H1 (cell line): ENCODE measurements around the gene RTN4IP1. TPM values are rescaled to one million over a fixed set of nuclear protein-coding genes. Genes with fewer than 3 reads are reported as not detected.

Experiments
- CTCF ChIA-PET: fragments of 300-600 bp; sonication (Branson Sonifier 250); formaldehyde crosslinking; loops from one replicate; lab custom pipeline; 2021; ENCODE audit not compliant: partially characterized antibody; lab: Charles Lee
- POLR2A ChIA-PET: fragments of 300-600 bp; sonication (Branson Sonifier 250); formaldehyde crosslinking; loops from one replicate; lab custom pipeline; 2021; ENCODE audit warnings: inconsistent platforms; ENCODE audit not compliant: partially characterized antibody; lab: Charles Lee
- DNase-seq, 2 experiments: peaks; one replicate each; pipeline versions ENCODE4 v3.0.0 to v3.0.0-alpha.2; 2010 to 2022; ENCODE audit warnings: low spot score in 2 of 2, low read depth in 1 of 2, mixed read lengths in 1 of 2
- FAIRE-seq: peaks from 2 replicates; lab custom pipeline; 2011; peaks lifted over from hg19 to GRCh38; lab: Jason Lieb, UNC
- H2AFZ ChIP-seq: 2 replicates; pipeline ENCODE4 v1.8.1; 2012; ENCODE audit warnings: low read length, inconsistent platforms
- H2AK5ac ChIP-seq: 2 replicates; pipeline ENCODE4 v1.6.1; 2013; ENCODE audit warnings: low read depth, low read length
- H2BK120ac ChIP-seq: replicated peaks from 2 replicates; pipeline ENCODE3; 2013; ENCODE audit warnings: low read depth, low read length, inconsistent platforms
- H2BK12ac ChIP-seq: 2 replicates; pipeline ENCODE4 v1.6.1; 2013; ENCODE audit warnings: low read depth, low read length
- H2BK15ac ChIP-seq: 2 replicates; pipeline ENCODE4 v1.6.1; 2013; ENCODE audit warnings: low read length
- H2BK20ac ChIP-seq: 2 replicates; pipeline ENCODE4 v1.6.1; 2013; ENCODE audit warnings: low read length
- H2BK5ac ChIP-seq: 2 replicates; pipeline ENCODE4 v1.6.1; 2013; ENCODE audit warnings: low read depth, low read length
- H3K14ac ChIP-seq: 2 replicates; pipeline ENCODE4 v1.6.1; 2013; ENCODE audit warnings: inconsistent platforms; ENCODE audit not compliant: insufficient read length
- H3K18ac ChIP-seq: 2 replicates; pipeline ENCODE4 v1.6.1; 2013; ENCODE audit warnings: low read length; ENCODE audit errors: extremely low read depth
- H3K23ac ChIP-seq: 2 replicates; pipeline ENCODE4 v1.6.1; 2013; ENCODE audit warnings: inconsistent platforms; ENCODE audit not compliant: insufficient read length
- H3K23me2 ChIP-seq: 2 replicates; pipeline ENCODE4 v1.6.1; 2013; ENCODE audit warnings: low read depth, low read length
- H3K27ac ChIP-seq: 2 replicates; pipeline ENCODE4 v1.6.1; 2011; ENCODE audit warnings: low read depth, low read length, inconsistent platforms
- H3K27me3 ChIP-seq, 4 experiments: replicated peaks in 1 of 4; 1 replicate in 1 of 4; 2 replicates in 3 of 4; pipeline versions ENCODE4 v1.6.1 to v1.8.1; 2011 to 2013; ENCODE audit warnings: low read length in 3 of 4, mild to moderate bottlenecking in 3 of 4, inconsistent platforms in 2 of 4, mixed read lengths in 2 of 4, moderate library complexity in 1 of 4; ENCODE audit not compliant: control insufficient read depth in 3 of 4, insufficient read depth in 3 of 4; ENCODE audit errors: extremely low read depth in 1 of 4
- H3K36me3 ChIP-seq, 4 experiments: 2 replicates each; pipeline versions ENCODE4 v1.6.1 to v1.8.1; 2011 to 2013; ENCODE audit warnings: mild to moderate bottlenecking in 4 of 4, low read length in 3 of 4, moderate library complexity in 2 of 4, control low read depth in 1 of 4, inconsistent platforms in 1 of 4; ENCODE audit not compliant: insufficient read depth in 4 of 4, control insufficient read depth in 2 of 4
- H3K4ac ChIP-seq: replicated peaks from 2 replicates; pipeline ENCODE3; 2013; ENCODE audit warnings: low read length, low read depth, mixed read lengths, inconsistent platforms; ENCODE audit not compliant: insufficient read length
- H3K4me1 ChIP-seq, 4 experiments: replicated peaks in 1 of 4; 1 replicate in 1 of 4; 2 replicates in 3 of 4; pipeline versions ENCODE4 v1.6.1 to v1.8.1; 2011 to 2013; ENCODE audit warnings: low read length in 3 of 4, inconsistent platforms in 2 of 4, mixed read lengths in 1 of 4; ENCODE audit not compliant: insufficient read depth in 4 of 4, control insufficient read depth in 3 of 4
- H3K4me2 ChIP-seq, 2 experiments: 2 replicates each; pipeline versions ENCODE4 v1.6.1 to v1.8.1; 2011 to 2013; ENCODE audit warnings: low read depth in 2 of 2, low read length in 2 of 2, control low read depth in 1 of 2, inconsistent platforms in 1 of 2, mild to moderate bottlenecking in 1 of 2; ENCODE audit not compliant: insufficient read depth in 1 of 2
- H3K4me3 ChIP-seq, 4 experiments: fragments of 200-600, 300-600 bp in 1 of 4; sonication (generic), shearing (Covaris generic), sonication (Bioruptor Twin) in 1 of 4; 2 replicates each; pipeline versions ENCODE4 v1.5.1 to v1.8.1; 2011 to 2016; ENCODE audit warnings: low read length in 4 of 4, low read depth in 3 of 4, control low read depth in 2 of 4, inconsistent platforms in 2 of 4, mild to moderate bottlenecking in 2 of 4, mixed read lengths in 1 of 4, moderate library complexity in 1 of 4; ENCODE audit not compliant: insufficient read depth in 2 of 4; ENCODE audit errors: extremely low read depth in 1 of 4
- H3K56ac ChIP-seq: replicated peaks from 2 replicates; pipeline ENCODE3; 2013; ENCODE audit warnings: low read depth, mild to moderate bottlenecking, mixed read lengths, low read length, inconsistent platforms; ENCODE audit not compliant: insufficient read length
- H3K79me1 ChIP-seq: 2 replicates; pipeline ENCODE4 v1.6.1; 2013; ENCODE audit warnings: low read depth, low read length, control low read depth
- H3K79me2 ChIP-seq, 2 experiments: 2 replicates each; pipeline versions ENCODE4 v1.6.1 to v1.8.1; 2012 to 2013; ENCODE audit warnings: low read length in 2 of 2, mild to moderate bottlenecking in 2 of 2, inconsistent platforms in 1 of 2; ENCODE audit not compliant: insufficient read depth in 2 of 2, control insufficient read depth in 1 of 2
- H3K9ac ChIP-seq, 4 experiments: replicated peaks in 1 of 4; 1 replicate in 1 of 4; 2 replicates in 3 of 4; pipeline versions ENCODE4 v1.6.1 to v1.8.1; 2011 to 2013; ENCODE audit warnings: low read depth in 3 of 4, low read length in 3 of 4, control low read depth in 2 of 4, mild to moderate bottlenecking in 2 of 4, moderate library complexity in 2 of 4, inconsistent platforms in 1 of 4; ENCODE audit errors: extremely low read depth in 1 of 4
- H3K9me3 ChIP-seq, 2 experiments: 2 replicates each; pipeline versions ENCODE4 v1.6.1 to v1.8.1; 2012 to 2013; ENCODE audit warnings: mild to moderate bottlenecking in 2 of 2, moderate library complexity in 2 of 2, control low read depth in 1 of 2, inconsistent platforms in 1 of 2, low read depth in 1 of 2, low read length in 1 of 2, mixed read lengths in 1 of 2; ENCODE audit not compliant: insufficient read depth in 2 of 2
- H4K20me1 ChIP-seq, 2 experiments: replicated peaks in 1 of 2; 2 replicates each; pipeline versions ENCODE3 to v1.8.1; 2011 to 2013; ENCODE audit warnings: inconsistent platforms in 2 of 2, low read length in 2 of 2, mild to moderate bottlenecking in 1 of 2; ENCODE audit not compliant: insufficient read depth in 2 of 2, control insufficient read depth in 1 of 2
- H4K5ac ChIP-seq: 2 replicates; pipeline ENCODE4 v1.6.1; 2013; ENCODE audit warnings: low read length, low read depth, mixed read lengths, inconsistent platforms; ENCODE audit not compliant: insufficient read length
- H4K8ac ChIP-seq: 2 replicates; pipeline ENCODE4 v1.8.0; 2013; ENCODE audit warnings: mild to moderate bottlenecking, moderate library complexity, low read length, inconsistent platforms; ENCODE audit not compliant: insufficient read depth; ENCODE audit errors: extremely low read depth
- H4K91ac ChIP-seq: replicated peaks from 2 replicates; pipeline ENCODE3; 2013; ENCODE audit warnings: low read length, mixed read lengths, inconsistent platforms; ENCODE audit not compliant: insufficient read length
- BRCA1 ChIP-seq: IDR thresholded peaks from 2 replicates; pipeline ENCODE4 v1.6.1; 2012; ENCODE audit warnings: low read depth, low read length, improper control_type of control experiment
- CTBP2 ChIP-seq: IDR thresholded peaks from 2 replicates; pipeline ENCODE4 v1.7.0; 2011; ENCODE audit warnings: borderline replicate concordance, mild to moderate bottlenecking, moderate library complexity, mixed read lengths, low read length; ENCODE audit not compliant: insufficient read depth, insufficient read length
- CTCF ChIP-seq, 3 experiments: IDR thresholded peaks; 1 replicate in 2 of 3; 2 replicates in 1 of 3; pipeline versions ENCODE4 v1.5.1 to v1.6.1; 2011; ENCODE audit warnings: low read length in 3 of 3, mild to moderate bottlenecking in 3 of 3, inconsistent platforms in 2 of 3, low read depth in 1 of 3, moderate library complexity in 1 of 3; ENCODE audit not compliant: insufficient read depth in 1 of 3; ENCODE audit errors: control extremely low read depth in 1 of 3
- EGR1 ChIP-seq: IDR thresholded peaks from 2 replicates; pipeline ENCODE4 v1.6.1; 2011; ENCODE audit warnings: low read depth, low read length, borderline replicate concordance
- FOSL1 ChIP-seq: IDR thresholded peaks from 2 replicates; pipeline ENCODE4 v1.6.1; 2011; ENCODE audit warnings: mild to moderate bottlenecking, low read depth, low read length, moderate library complexity; ENCODE audit not compliant: insufficient read depth
- KDM5A ChIP-seq: fragments of 200-600 bp; IDR thresholded peaks from 2 replicates; pipeline ENCODE4 v1.7.1; 2012; ENCODE audit warnings: mild to moderate bottlenecking, low read length, inconsistent platforms, mixed read lengths
- SRF ChIP-seq: IDR thresholded peaks from 2 replicates; pipeline ENCODE4 v1.6.1; 2011; ENCODE audit warnings: mild to moderate bottlenecking, low read depth, low read length, moderate library complexity
- TAF1 ChIP-seq: IDR thresholded peaks from 2 replicates; pipeline ENCODE4 v1.6.1; 2011; ENCODE audit warnings: mild to moderate bottlenecking, low read depth, low read length
- TBP ChIP-seq: IDR thresholded peaks from 2 replicates; pipeline ENCODE4 v1.6.1; 2011; ENCODE audit warnings: low read depth, low read length, improper control_type of control experiment
- TEAD4 ChIP-seq: IDR thresholded peaks from 2 replicates; pipeline ENCODE4 v1.6.1; 2012; ENCODE audit warnings: low read depth, low read length, inconsistent platforms, mixed read lengths
- ZNF274 ChIP-seq: IDR thresholded peaks from 2 replicates; pipeline ENCODE4 v1.7.0; 2012; ENCODE audit warnings: low read length, borderline replicate concordance; ENCODE audit errors: extremely low read depth
- WGBS, 2 experiments: shearing (Covaris generic) in 1 of 2; methylation state at CpG; one replicate each; pipeline versions ENCODE4 v1.1.6 to v1.1.7; 2013 to 2015; ENCODE audit warnings: low lambda C conversion rate in 2 of 2, mixed read lengths in 2 of 2, inconsistent platforms in 1 of 2, low coverage in 1 of 2, missing lambda C conversion rate in 1 of 2; ENCODE audit not compliant: insufficient replicate concordance in 2 of 2, insufficient coverage in 1 of 2, insufficient read length in 1 of 2; ENCODE audit errors: extremely low coverage in 1 of 2, missing lambda C conversion rate in 1 of 2; 5-methylcytosine and 5-hydroxymethylcytosine counted together
- polyA plus RNA-seq, 7 experiments: library from polyadenylated mRNA; depleted of rRNA in 3 of 7; stranded (reverse) in 5 of 7; unstranded in 2 of 7; fragments of >200 nt in 5 of 7; fragments of 200-250 nt in 2 of 7; gene quantifications; 1 replicate in 5 of 7; 2 replicates in 1 of 7; 4 replicates in 1 of 7; pipeline versions ENCODE4 v1.2.1 to v1.2.3, GENCODE V29; 2011 to 2013; ENCODE audit warnings: missing spikeins in 2 of 7, mixed read lengths in 2 of 7
- total RNA-seq: library from RNA; stranded (reverse); fragmentation: NEBNext Ultra II Directional; extraction: Animal tissue kit (Norgen Biotek cat#: 25700); gene quantifications from 2 replicates; pipeline ENCODE4 v1.2.1, GENCODE V29; 2021
- TF ChIP-seq, protein P1 (sequence below): IDR thresholded peaks from 2 replicates; pipeline ENCODE4 v1.6.1; 2012; ENCODE audit warnings: inconsistent platforms

Gene RTN4IP1
- total and polyA plus RNA-seq, 2 of the 8 experiments (the other 6 are each of a cell fraction or from before 2014, with no cell fraction given), result 14.6 to 19.5 TPM

- H2BK15ac ChIP-seq, result no peak overlapping the region
- H2BK12ac ChIP-seq, result no peak overlapping the region
- H3K23me2 ChIP-seq, result no peaks in the 10 kb centered on the region
- H4K8ac ChIP-seq, result no peak overlapping the region
- H2BK5ac ChIP-seq, result no peak overlapping the region
- ChIA-PET CTCF (interaction anchor here (1.0 to 3.5 kb wide), 5 partner anchors 8 to 219 kb away, joined by 3 to 11 read pairs (median 3); no protein-coding TSS in a partner anchor), POLR2A (no interaction called here)
- FAIRE-seq (no peak), DNase-seq (no peak)
- no peak overlapping the region for H3K23ac ChIP-seq
- 96% methylated on average over 4 of the region's 4 CpGs; no CpG with 5 or more reads in 1 of the 2 experiments for WGBS, 2 experiments
- H3K4me3 ChIP-seq, result no peak overlapping the region
- no peak overlapping the region for H3K18ac ChIP-seq
- no peaks in the 10 kb centered on the region for H3K79me1 ChIP-seq
- no peaks in the 10 kb centered on the region for H3K9me3 ChIP-seq
- no peak overlapping the region for H3K27ac ChIP-seq
- no peak overlapping the region for H4K91ac ChIP-seq
- H3K4me1 ChIP-seq, result no peaks in the 10 kb centered on the region
- H2BK20ac ChIP-seq, result no peak overlapping the region
- H2AK5ac ChIP-seq, result no peak overlapping the region
- no peak overlapping the region for H2BK120ac ChIP-seq
- no peak overlapping the region for H3K4me2 ChIP-seq
- H3K27me3 ChIP-seq, result no peaks in the 10 kb centered on the region
- no peak overlapping the region for H3K4ac ChIP-seq
- peaks cover 0 to 2% (median 0%) of the 10 kb centered on the region in 4 experiments; a peak in 1 of 8 replicates for H3K36me3 ChIP-seq
- H3K9ac ChIP-seq, result no peak overlapping the region
- H3K79me2 ChIP-seq, result no peaks in the 10 kb centered on the region
- no peak overlapping the region for H2AFZ ChIP-seq
- H4K20me1 ChIP-seq, result no peaks in the 10 kb centered on the region
- no peak overlapping the region for H3K14ac ChIP-seq
- no peak overlapping the region for H4K5ac ChIP-seq
- H3K56ac ChIP-seq, result no peak overlapping the region
- TF ChIP-seq TAF1, result no peak
- TF ChIP-seq BRCA1, result no peak
- TF ChIP-seq ZNF274, result no peak
- TF ChIP-seq FOSL1, result no peak
- no peak for TF ChIP-seq TBP
- no peak for TF ChIP-seq TEAD4
- TF ChIP-seq KDM5A, result no peak
- TF ChIP-seq CTBP2, result no peak
- TF ChIP-seq SRF, result no peak
- TF ChIP-seq, protein P1, sequence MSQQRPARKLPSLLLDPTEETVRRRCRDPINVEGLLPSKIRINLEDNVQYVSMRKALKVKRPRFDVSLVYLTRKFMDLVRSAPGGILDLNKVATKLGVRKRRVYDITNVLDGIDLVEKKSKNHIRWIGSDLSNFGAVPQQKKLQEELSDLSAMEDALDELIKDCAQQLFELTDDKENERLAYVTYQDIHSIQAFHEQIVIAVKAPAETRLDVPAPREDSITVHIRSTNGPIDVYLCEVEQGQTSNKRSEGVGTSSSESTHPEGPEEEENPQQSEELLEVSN, result no peak
- no peak for TF ChIP-seq EGR1
- TF ChIP-seq CTCF (IDR thresholded peaks at IDR 0.05; ENCODE audit: control extremely low read depth in 1 of 3, insufficient read depth in 1 of 3, low read depth in 1 of 3, low read length in 3 of 3), result no peak
These were observed 70.9 kb downstream of the RTN4IP1 start for GRCh38 chr6:106558364-106558763.
